ENCODE measurements around the gene ABHD17B.

DNA sequence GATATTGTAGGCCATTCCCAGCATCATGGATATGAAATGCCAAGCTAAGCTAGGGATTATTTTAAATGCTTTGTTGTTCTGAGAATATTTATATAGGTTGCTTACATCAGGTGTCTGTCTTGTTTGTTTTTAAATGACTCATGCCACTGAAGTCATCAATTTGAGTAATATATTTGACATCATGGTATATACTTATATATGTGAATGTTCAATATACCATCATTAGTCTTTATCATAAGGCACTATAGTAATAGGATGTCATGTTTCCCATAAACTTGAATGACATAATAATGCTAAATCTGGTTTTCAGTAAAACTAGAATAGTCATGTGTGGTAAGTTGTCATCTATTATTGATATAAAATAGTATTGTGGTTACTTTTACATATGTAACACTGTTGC is 13.6 kb upstream of the ABHD17B start:
- TF ChIP-seq, protein P1, sequence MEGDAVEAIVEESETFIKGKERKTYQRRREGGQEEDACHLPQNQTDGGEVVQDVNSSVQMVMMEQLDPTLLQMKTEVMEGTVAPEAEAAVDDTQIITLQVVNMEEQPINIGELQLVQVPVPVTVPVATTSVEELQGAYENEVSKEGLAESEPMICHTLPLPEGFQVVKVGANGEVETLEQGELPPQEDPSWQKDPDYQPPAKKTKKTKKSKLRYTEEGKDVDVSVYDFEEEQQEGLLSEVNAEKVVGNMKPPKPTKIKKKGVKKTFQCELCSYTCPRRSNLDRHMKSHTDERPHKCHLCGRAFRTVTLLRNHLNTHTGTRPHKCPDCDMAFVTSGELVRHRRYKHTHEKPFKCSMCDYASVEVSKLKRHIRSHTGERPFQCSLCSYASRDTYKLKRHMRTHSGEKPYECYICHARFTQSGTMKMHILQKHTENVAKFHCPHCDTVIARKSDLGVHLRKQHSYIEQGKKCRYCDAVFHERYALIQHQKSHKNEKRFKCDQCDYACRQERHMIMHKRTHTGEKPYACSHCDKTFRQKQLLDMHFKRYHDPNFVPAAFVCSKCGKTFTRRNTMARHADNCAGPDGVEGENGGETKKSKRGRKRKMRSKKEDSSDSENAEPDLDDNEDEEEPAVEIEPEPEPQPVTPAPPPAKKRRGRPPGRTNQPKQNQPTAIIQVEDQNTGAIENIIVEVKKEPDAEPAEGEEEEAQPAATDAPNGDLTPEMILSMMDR (IDR thresholded peaks at IDR 0.05; ENCODE audit: extremely low read depth in 1 of 2, insufficient read depth in 1 of 2, low read depth in 1 of 2, low read length in 2 of 2), result no peak
- no peak for TF ChIP-seq POLR2A (IDR thresholded peaks at IDR 0.05; ENCODE audit: low read depth, low read length)
- no peak for TF ChIP-seq EZH2 (IDR thresholded peaks at IDR 0.05; ENCODE audit: borderline replicate concordance, low read depth, low read length, severe bottlenecking)
- TF ChIP-seq MYC (IDR thresholded peaks at IDR 0.05; ENCODE audit: low read depth, low read length), result no peak
- no peak for TF ChIP-seq GATA2 (IDR thresholded peaks at IDR 0.05; ENCODE audit: insufficient read depth, insufficient read length, low read depth, low read length)
- TF ChIP-seq, protein P2, sequence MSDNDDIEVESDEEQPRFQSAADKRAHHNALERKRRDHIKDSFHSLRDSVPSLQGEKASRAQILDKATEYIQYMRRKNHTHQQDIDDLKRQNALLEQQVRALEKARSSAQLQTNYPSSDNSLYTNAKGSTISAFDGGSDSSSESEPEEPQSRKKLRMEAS (IDR thresholded peaks at IDR 0.05; ENCODE audit: insufficient read depth, insufficient read length), result no peak
- TF ChIP-seq POLR2AphosphoS5 (IDR thresholded peaks at IDR 0.05; ENCODE audit: insufficient read depth, low read depth, low read length), result no peak
